ENCODE results near the gene VKORC1. TPM values are rescaled to one million over a fixed set of nuclear protein-coding genes. Genes with fewer than 3 reads are reported as not detected.

The VKORC1 gene
- total and polyA plus RNA-seq, 2 experiments from 2014 or later, result 89.6 to 100 TPM

- TF ChIP-seq, protein P1, sequence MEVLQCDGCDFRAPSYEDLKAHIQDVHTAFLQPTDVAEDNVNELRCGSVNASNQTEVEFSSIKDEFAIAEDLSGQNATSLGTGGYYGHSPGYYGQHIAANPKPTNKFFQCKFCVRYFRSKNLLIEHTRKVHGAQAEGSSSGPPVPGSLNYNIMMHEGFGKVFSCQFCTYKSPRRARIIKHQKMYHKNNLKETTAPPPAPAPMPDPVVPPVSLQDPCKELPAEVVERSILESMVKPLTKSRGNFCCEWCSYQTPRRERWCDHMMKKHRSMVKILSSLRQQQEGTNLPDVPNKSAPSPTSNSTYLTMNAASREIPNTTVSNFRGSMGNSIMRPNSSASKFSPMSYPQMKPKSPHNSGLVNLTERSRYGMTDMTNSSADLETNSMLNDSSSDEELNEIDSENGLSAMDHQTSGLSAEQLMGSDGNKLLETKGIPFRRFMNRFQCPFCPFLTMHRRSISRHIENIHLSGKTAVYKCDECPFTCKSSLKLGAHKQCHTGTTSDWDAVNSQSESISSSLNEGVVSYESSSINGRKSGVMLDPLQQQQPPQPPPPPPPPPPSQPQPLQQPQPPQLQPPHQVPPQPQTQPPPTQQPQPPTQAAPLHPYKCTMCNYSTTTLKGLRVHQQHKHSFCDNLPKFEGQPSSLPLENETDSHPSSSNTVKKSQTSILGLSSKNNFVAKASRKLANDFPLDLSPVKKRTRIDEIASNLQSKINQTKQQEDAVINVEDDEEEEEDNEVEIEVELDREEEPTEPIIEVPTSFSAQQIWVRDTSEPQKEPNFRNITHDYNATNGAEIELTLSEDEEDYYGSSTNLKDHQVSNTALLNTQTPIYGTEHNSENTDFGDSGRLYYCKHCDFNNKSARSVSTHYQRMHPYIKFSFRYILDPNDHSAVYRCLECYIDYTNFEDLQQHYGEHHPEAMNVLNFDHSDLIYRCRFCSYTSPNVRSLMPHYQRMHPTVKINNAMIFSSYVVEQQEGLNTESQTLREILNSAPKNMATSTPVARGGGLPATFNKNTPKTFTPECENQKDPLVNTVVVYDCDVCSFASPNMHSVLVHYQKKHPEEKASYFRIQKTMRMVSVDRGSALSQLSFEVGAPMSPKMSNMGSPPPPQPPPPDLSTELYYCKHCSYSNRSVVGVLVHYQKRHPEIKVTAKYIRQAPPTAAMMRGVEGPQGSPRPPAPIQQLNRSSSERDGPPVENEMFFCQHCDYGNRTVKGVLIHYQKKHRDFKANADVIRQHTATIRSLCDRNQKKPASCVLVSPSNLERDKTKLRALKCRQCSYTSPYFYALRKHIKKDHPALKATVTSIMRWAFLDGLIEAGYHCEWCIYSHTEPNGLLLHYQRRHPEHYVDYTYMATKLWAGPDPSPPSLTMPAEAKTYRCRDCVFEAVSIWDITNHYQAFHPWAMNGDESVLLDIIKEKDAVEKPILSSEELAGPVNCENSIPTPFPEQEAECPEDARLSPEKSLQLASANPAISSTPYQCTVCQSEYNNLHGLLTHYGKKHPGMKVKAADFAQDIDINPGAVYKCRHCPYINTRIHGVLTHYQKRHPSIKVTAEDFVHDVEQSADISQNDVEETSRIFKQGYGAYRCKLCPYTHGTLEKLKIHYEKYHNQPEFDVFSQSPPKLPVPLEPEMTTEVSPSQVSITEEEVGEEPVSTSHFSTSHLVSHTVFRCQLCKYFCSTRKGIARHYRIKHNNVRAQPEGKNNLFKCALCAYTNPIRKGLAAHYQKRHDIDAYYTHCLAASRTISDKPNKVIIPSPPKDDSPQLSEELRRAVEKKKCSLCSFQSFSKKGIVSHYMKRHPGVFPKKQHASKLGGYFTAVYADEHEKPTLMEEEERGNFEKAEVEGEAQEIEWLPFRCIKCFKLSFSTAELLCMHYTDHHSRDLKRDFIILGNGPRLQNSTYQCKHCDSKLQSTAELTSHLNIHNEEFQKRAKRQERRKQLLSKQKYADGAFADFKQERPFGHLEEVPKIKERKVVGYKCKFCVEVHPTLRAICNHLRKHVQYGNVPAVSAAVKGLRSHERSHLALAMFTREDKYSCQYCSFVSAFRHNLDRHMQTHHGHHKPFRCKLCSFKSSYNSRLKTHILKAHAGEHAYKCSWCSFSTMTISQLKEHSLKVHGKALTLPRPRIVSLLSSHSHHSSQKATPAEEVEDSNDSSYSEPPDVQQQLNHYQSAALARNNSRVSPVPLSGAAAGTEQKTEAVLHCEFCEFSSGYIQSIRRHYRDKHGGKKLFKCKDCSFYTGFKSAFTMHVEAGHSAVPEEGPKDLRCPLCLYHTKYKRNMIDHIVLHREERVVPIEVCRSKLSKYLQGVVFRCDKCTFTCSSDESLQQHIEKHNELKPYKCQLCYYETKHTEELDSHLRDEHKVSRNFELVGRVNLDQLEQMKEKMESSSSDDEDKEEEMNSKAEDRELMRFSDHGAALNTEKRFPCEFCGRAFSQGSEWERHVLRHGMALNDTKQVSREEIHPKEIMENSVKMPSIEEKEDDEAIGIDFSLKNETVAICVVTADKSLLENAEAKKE (CRISPR knock-in tag; IDR thresholded peaks at IDR 0.05), result no peak
- TF ChIP-seq JUNB (IDR thresholded peaks at IDR 0.05; ENCODE audit: unreplicated experiment), result no peak
- TF ChIP-seq CTCF (conservative IDR thresholded peaks at IDR 0.05; ENCODE audit: low read depth in 2 of 2), result no peak
- TF ChIP-seq ETS1 (IDR thresholded peaks at IDR 0.05), result no peak
- no peak for TF ChIP-seq NANOG (IDR thresholded peaks at IDR 0.05; ENCODE audit: borderline replicate concordance)
- TF ChIP-seq EZH2phosphoT487 (IDR thresholded peaks at IDR 0.05; ENCODE audit: unreplicated experiment), result no peak
Observed at GRCh38 chr16:31114468-31114867, 19.9 kb upstream of the VKORC1 start (continued).

Data from GM23338 (cell line).